GM18858 (cell line): ENCODE data around the gene MAN2B2.
"Not testable (repeated sequence)": the region's sequence is repeated elsewhere in the genome, so short reads cannot be mapped to it uniquely, and the experiment has no call there.

Experiments
- ATAC-seq: cut with Tn5 transposase; IDR thresholded peaks from one replicate; pipeline ENCODE4 v1.9.1; 2021; ENCODE audit not compliant: unreplicated experiment

The MAN2B2 gene

DNA sequence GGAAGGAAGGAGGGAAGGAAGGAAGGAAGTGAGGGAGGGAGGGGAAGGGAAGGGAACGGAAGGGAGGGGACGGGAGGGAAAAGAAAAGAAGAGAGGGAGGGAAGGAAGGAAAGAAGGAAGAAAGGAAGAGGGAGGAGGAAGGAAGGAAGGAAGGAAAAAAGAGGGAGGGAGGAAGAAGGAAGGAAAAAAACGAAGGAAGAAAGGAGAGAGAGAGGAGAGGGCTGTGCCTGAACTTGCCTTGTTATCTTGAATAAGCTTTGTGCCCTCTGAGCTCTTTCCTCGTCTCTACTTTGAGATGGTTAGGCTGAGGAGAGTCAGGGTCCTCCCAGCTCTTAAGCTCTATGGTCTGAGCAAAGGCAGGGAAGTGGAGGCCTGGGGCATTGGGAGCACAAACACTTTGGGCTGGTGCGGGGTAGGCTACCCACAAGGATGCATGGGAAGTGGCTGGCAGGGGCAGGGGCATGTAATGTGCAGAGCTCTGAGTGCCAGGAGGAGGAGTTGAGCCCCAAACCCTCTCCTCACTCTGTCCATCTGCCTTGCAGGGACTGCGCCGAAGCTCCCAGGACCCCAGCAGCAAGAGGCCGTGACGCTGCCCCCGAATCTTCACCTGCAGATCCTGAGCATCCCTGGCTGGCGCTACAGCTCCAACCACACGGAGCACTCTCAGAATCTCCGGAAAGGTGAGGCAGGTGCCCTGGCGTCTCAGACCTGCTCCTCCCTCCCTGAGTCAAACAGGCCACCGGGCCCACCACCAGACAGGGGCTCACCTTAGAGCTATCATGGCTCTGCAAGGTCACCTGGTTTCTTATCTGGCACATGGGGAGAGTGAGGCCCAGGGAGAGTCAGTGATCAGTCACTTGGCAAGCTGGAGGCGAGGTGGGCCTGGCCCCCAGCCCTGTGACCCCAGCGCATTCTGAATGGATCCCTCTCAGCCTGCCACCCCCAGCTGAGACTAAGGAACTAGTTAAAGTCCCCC, 39.0 kb downstream of the MAN2B2 start:
- ATAC-seq: no peak

DNA sequence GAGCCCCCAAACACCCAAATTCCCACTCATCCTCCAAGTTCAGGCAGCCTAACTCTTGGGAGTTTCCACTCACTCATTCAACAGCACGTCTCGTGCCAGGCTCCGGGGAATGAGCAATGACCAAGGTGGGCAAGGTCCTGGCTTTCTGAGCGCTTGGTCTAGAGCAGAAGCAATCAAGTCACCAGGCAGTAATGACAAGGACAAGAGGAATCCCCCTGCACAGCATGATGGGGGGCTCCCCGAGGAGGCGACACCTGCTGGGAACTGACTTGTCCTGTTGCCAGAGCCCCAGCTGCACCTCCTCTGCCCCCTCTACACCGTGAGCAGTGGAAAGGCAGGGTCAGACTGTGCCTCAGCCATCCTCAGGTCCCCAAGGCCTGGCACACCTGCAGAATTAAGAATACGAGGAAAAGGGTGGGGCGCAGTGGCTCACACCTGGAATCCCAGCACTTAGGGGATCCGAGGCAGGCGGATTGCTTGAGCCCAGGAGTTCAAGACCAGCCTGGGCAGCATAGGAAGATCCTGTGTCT, 39.8 kb downstream of the MAN2B2 start:
- ATAC-seq: no peak

DNA sequence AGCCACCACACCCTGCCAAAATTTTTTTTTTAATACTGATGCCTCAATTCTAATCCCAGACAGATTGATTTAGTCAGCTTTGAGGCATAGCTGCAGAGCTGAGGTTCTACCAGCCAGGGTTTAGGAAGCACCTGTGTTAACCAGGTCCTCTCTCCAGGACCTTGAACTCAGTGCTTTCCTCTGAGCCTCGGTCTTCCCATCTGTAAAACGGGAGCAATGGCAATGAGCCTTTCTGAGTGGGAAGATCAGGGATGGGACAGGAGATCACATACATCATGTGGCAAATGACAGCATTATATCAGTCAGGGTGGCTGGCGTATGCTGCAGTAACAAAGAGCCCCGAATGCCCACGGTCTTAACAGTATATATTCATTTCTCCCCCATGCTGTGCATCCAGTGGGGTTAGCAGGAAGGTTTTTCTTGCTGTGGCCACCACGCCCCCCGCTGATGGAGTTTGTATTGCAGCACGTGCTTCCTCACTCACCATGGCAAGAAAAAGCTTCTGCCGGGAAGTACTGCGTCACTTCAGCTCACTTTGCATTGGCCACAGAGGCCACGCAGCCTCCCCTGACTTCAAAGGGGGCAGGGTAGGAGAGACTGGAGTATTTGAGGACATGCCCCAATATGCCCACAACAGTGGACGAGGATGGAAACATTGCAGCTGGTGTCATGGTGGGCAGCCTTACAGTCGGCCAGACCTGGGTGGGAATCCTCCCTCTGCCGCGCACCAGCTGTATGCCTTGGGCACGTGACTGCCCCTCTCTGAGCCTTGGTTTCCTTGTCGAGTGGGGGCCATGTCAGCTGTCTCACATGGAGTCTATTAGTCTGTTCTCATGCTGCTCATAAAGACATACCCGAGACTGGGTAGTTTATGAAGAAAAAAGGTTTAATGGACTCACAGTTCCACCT, 41.4 kb downstream of the MAN2B2 start:
- no peak for ATAC-seq

DNA sequence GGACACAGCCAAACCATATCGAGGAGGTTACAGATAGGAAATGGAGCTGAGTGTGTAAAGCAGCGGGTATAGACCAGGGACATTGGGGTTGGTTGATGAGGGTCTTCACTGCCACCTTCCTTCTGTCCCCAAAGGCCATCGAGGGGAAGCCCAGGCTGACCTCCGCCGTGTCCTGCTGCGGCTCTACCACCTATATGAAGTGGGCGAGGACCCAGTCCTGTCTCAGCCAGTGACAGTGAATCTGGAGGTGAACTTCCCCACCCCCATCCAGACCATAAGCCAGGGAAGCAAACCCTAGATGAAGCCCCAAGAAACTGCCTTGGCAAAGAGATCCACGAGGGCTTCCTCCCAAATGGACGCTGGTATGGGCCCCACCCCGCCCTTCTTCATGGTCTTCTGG, 42.3 kb downstream of the MAN2B2 start:
- no peak for ATAC-seq

DNA sequence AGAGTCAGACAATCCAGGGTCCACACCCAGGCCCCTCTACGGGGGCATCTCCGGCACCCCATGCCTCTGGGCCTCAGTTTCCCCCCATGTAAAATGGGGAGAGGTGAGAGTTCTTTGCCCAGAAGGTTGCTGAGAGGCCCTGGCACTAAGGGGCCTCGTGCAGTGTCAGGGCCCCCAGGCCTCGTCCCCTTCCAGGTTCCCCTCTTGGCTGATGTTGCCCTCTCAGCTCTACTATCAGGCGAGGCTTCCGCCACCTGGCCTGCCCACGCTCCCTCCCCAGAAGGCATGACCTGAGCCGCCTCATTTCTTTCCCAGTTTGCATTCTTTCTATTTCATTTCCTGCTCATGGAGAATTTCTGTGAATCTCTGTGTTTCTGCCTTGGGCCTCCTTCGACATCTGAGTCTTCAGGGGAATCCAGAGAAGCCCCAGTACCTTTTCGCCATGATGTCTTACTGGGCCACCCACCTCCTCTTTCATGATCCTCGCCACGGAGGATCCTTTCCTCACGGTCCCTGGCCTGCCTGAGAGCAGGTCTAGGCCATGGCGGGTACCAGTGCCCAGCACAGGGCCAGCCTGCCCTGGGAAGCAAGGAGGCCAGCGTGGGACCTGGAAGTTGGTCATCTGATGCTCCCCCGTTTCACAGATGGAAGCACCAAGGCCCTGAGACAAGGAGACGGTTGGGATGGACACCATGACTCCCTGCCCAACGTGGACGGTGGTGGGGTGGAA, 43.6 kb downstream of the MAN2B2 start:
- no peak for ATAC-seq

DNA sequence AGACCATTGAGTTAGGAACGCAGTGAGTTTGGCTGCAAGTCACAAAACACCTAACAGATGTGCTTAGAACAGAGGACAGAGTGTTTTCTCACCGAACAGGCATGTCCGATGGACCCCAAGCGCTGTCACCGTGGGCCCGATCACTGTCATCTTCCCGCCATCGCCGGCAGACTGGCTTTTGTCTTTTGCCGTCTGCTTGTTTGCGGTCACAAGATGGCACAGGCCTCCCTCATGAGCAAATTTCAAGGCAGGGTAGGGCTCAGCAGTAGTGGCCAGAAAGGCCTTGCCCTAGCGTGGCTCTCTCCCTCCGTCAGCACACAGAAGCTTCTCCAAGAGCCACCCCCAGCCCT, 44.1 kb downstream of the MAN2B2 start:
- no peak for ATAC-seq

DNA sequence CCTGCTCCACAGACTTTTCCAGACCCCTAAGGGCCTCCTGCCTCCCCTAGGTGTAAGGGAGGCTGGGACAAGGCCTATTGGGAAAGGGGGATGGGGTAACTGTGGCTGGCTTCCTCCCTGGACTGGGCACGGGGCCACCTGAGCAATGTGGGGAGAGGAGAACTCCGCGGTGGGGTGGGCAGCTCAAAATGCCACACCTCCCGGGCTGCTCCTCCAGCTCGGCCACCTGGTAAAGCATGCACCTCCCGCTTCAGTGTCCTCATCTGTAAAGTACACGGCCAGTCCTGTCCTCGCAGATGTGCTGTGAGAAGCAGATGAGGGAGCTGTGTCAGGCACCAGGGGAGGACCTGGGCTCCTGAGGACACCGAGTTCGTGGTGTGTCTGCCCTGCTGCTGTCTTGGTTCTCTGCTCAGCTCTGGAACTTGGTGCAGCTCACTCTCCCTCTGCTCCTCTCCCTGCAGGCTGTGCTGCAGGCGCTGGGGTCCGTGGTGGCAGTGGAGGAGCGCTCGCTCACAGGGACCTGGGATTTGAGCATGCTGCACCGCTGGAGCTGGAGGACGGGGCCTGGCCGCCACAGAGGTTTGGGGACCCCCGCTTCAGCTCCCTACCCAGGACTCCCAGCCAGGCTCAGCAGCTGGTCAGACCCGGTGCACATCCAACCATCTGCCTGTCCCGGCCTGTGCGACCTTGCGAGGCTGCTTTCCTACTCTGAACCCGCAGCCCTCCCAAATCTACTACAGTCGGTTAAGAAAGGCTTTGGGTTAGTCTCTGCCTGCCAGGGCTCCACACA, 44.7 kb downstream of the MAN2B2 start:
- ATAC-seq: no peak

DNA sequence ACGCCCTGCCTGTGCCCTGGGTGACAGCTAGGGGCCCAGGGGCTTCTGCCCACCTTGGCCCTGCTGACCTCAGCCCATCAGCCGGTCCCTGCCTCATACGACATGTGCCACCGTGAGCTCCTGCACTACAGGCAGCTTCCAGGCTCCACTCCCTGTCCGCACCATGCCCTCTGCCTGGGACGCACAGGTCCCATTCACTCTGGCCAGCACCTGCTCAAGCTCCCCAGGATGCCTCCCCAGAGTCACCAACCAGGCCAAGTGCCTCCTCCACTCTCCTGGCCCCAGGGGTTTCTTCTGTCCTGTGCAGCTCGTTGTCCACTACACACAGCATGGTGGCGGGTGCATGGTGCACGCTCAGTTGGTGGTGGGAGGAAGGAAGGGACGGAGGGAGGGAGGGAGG, 45.3 kb downstream of the MAN2B2 start:
- ATAC-seq: no peak

DNA sequence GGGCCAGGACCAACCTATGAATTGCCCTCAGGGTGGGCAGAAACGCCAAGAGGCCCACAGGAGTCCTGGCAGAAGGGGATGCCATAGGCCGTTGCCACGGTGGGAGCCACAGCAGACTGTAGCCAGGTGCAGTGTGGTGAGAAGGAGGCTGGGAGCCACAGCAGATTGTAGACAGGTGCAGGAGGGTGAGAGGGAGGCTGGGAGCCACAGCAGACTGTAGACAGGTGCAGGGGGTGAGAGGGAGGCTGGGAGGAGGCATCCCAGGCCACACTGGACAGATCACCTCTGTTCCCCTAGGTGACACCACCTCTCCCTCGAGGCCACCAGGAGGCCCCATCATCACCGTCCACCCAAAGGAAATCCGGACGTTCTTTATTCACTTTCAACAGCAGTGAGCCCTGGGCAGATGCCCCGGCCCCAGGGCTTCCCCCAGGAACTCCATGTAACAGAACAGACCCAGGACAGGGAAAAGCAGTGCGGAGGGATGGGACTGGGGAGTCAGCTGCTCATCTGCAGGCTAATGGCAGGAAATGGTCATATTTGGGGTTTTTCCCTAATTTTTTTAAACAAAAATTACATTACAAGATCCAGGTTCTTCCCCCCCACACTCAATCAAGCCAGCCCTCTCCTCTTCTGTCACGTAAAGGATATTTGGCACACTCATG, 46.0 kb downstream of the MAN2B2 start:
- ATAC-seq: no peak

DNA sequence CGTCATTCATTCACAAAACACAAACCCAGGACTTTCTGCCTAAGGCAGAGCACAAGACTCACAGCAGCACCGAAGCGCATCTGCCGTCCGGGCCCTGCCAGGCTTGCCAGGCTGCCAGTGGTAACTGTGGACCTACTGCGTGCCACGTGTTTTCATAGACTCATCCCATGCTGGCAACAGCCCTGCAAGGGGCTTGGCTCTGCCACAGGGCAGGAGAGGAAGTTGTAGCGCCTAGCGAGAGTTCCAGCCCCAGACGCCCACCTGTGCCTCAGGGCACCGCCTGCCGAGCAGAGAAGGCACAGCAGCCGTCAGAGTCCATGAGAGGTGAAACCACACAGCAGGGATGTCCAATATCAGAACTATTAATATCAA, 46.6 kb downstream of the MAN2B2 start:
- no peak for ATAC-seq

DNA sequence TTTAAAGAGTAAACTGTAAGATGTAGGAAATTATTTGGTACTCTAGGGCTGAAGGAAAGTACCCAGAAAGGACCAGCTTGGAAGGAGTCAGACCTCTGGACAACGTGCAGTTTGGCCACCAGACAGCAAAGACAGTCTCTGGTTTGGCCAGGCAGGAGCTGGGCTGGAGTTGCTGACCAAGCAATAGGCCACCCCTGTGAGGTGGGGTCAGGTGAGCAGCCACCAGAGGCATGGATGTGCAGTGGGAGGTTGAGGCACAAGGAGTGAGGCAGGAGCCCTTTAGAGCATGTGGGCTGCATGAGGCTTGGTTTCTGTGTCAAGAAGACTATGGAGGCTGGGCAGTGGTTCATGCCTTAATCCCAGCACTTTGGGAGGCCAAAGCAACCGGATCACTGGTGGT, 47.8 kb downstream of the MAN2B2 start:
- no peak for ATAC-seq

DNA sequence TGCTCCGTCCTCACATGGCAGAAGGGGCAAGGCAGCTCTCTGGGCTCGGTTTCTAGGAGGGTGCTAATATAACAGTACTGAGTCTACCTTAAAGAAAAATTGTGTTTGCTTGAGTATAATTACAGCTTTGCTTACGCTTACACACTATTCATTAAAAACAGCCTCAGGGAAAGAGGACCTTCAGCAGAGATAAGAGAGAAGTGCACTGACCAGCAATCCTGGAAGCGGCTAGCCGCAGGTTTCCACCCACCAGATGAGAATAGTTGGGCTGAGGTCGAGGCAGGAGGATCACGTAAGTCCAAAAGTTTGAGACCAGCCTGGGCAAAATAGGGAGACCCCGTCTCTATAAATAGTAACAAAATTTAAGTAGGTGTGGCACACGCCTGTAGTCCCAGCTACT, 50.3 kb downstream of the MAN2B2 start:
- ATAC-seq: no peak

DNA sequence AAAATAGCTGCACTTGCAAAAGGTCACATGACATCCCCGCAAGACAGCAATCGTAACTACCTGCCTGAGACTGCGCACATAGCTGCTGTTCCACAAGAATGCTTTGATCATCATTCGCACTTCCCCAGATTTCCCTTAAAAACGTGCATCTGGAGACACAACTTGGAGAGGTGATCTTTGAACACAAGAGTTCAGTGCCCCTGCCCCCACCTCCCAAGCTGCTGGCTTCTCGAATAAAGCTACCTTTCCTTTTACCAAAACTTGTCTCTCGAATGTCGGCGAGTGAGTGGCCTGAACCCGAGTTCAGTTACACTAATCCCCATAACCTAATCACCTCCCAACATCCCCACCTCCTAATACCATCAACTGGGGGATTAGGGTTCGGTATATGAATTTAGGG, 51.1 kb downstream of the MAN2B2 start:
- no peak for ATAC-seq

DNA sequence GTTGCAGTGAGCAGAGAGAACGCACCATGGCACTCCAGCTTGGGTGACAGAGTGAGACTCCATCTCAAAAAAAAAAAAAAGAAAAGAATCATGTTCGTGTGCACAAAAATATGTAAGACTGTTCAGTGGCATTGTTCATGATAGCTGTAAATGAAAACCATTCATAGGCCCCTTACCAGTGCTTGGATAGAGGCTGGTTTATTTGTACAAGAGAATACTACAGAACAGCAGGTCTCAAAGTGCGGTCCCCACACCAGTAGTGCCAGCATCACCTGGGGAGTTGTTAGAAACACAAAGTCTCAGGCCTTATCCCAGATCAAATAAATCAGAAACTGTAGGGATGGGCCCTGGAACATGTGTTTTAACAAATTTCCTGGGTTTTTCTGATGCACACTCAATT, 52.8 kb downstream of the MAN2B2 start:
- no peak for ATAC-seq

DNA sequence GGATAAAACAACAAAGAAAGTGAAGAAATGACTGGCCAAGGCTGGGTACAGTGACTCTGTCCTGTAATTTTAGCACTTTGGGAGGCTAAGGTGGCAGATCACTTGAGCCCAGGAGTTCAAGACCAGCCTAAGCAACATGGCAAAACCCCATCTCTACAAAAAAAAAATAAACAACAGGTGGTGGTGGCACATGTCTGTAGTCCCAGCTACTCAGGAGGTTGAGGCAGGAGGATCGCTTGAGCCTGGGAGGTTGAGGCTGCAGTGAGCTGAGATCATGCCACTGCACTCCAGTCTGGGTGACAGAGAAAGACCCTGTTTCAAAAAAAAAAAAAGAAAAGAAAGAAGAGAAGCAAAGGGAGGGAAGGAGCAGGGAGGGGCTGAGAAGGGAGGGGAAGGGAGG, 53.5 kb downstream of the MAN2B2 start:
- ATAC-seq: not testable (repeated sequence)

DNA sequence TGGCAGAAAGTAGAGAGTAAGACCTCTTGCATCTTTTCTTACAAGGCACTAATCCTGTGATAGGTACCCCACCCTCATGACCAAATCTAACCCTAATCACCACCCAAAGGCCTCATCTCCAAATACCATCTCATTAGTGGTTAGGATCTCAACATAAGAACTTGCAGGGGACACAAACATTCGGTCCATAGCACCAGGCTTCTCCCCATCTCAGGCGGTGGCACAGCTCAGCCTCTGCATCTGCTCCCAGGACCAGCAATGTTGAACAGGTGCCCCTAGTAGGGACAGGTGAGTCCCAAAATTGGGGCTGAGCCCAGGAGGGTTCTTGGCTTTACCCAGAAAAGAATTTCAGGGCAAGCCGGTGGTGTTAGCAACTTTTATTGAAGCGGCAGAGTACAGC, 57.1 kb downstream of the MAN2B2 start:
- no peak for ATAC-seq

DNA sequence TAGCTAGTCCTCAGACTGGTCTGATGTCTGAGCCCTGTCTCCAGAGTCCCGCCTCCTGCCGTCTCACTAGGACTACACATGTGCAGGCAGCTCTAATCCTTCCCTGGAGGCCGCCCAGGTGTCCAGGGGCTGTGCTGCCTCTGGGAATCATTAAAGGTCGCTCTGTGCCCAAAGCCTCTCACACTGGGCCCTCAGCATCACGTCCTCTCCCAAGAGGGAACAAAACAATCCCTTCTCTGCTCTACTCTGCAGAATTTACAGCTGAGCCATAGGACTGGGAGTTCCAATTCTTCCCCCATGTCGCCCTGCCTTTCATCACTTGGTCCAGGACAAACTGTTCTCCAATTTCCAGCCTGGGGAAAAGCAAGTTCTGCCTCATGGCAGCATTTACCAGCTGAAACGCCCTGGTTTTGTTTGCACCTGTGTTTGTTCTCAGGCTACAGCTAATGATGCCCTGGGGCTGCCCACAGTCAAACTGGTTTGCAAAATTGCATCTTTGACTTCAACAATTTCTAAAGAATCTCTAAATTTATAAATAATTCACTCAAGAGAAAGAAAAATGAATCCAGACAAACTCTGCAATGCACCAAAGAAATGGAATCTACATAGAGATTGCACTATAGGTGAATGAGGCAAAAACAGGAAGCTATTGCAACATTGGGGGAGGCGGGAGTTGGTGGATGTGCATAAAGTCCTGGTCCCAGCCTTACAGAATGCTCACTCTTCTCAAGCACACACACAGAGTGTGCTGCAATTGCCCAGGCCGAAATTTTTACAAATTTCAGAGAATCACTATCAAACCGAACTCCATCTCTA, 58.3 kb downstream of the MAN2B2 start:
- no peak for ATAC-seq

DNA sequence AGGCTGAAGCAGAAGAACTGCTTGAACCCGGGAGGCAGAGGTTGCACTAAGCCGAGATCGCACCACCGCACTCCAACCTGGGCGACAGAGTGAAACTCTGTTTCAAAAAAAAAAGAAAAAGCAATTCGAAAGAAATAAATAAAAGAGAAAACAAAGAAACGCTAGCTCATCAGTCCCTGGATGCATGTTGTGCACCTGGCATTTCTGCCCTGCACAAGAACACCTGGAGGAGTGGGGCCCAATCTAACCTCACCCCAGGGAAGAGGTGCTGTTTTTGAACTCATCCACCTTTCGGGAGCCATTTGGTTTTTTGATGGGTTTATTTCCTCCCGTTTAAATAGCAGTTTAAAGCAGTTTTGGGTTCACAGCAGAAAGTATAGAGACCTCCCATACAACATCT, 59.8 kb downstream of the MAN2B2 start:
- no peak for ATAC-seq

DNA sequence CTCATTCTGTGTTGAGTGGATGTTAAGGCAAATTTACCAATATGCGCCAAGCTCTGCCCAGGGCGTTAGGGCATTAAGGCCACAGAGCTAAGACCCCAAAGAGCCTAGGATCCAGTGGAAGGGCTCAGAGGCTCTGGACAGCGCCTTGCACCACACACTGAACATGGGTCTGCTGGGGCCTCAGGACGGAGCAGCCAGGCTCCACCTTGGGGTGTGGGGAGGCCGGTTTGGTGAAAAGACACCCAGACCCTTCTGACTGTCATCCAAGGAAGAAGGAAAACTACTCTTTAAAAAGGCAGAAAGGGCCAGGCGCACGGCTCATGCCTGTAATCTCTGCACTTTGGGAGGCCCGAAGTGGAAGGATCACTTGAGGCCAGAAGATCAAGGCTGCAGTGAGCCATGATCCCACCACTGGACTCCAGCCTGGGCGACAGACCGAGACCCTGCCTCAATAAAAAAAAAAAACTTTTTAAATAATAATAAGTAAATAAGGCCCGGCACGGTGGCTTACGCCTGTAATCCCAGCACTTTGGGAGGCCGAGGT, 64.2 kb downstream of the MAN2B2 start:
- no peak for ATAC-seq
